HUDEP-2 (cell line): ENCODE results near the gene EPC1.
"Not testable (repeated sequence)": the region's sequence is repeated elsewhere in the genome, so short reads cannot be mapped to it uniquely, and the experiment has no call there.

Source experiments
- DNase-seq, 76 experiments: peaks; one replicate each; lab custom pipeline; 2025; ENCODE audit not compliant: unreplicated experiment in 76 of 76; lab: John Stamatoyannopoulos, UW

EPC1 gene, protein sequence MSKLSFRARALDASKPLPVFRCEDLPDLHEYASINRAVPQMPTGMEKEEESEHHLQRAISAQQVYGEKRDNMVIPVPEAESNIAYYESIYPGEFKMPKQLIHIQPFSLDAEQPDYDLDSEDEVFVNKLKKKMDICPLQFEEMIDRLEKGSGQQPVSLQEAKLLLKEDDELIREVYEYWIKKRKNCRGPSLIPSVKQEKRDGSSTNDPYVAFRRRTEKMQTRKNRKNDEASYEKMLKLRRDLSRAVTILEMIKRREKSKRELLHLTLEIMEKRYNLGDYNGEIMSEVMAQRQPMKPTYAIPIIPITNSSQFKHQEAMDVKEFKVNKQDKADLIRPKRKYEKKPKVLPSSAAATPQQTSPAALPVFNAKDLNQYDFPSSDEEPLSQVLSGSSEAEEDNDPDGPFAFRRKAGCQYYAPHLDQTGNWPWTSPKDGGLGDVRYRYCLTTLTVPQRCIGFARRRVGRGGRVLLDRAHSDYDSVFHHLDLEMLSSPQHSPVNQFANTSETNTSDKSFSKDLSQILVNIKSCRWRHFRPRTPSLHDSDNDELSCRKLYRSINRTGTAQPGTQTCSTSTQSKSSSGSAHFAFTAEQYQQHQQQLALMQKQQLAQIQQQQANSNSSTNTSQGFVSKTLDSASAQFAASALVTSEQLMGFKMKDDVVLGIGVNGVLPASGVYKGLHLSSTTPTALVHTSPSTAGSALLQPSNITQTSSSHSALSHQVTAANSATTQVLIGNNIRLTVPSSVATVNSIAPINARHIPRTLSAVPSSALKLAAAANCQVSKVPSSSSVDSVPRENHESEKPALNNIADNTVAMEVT

DNA sequence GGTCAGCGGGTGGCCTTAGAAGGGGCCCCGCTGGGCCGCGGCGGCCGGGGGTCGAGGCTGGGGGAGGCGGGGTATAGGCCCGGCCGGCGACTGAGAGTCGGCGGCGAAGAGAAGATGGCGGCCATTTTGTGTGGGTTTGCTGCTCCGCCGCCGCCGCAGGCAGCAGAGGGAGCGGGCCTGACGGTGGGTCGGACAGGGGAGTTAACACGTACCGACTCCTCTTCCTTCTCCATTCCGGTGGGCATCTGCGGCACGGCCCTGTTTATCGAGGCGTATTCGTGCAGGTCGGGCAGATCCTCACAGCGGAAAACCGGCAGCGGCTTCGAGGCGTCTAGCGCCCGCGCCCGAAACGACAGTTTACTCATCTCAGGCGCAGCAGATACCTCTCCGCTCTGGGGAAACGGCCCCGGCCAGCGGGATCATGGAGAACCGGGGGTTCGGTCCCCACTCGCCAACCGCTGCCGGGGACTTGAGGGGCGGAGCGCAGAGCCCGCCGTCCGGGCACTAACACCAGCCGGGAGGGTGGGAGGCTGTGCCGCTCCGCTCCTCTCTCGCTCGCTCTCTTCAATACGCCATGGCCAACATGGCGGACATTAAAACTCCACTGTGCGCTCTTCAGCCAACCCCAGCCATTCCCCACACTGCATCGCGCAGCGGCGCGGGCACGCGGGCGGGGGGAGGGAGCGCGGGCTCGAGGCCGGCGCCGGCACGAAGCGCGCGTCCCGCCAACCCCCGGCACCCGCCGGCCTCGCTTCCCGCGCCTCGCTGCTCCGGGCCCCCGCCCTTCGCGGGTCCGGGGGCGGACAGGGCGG is at the start of gene EPC1:
TSS of gene EPC1 (minus strand) at position 608 of the 812 bp plus-strand sequence. CDS start at position 365, 243 bp downstream.
- peak in 71 of 76 experiments; percentile 20 to 97 (median 71) for DNase-seq

DNA sequence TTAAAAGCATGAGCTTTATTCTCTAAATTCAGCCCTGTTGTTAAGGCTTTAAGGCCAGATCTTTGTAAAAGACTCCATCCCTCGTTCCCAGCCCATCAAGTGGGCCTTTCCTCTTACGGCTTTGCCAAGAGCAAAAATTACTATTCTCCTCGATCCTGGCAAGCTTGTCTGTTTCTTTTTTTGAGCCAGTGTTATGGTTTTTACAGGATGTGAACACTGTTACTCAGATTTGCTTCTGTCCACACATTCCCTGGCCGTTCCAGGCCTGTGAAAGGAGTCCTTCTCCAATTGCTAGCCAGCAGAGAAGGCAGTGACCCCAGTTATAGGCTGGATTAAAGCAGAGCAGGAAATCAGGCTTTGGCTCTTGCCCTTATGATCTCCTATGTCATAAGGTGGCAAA is 47.0 kb upstream of the EPC1 start:
- DNase-seq = no peak

DNA sequence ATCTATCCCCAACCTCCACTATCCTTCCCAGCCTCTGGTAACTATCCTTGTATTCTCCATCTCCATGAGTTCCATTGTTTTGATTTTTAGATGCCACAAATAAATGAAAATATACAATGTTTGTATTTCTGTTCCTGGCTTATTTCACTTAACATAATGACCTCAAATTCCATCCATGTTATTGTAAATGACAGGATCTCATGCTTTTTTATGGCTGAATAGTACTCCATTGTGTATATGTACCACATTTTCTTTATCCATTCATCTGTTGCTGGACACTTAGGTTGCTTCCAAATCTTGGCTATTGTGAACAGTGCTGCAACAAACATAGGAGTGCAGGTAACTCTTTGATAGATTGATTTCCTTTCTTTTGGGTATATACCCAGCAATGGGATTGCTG is 45.3 kb upstream of the EPC1 start:
- not testable (repeated sequence) for DNase-seq

DNA sequence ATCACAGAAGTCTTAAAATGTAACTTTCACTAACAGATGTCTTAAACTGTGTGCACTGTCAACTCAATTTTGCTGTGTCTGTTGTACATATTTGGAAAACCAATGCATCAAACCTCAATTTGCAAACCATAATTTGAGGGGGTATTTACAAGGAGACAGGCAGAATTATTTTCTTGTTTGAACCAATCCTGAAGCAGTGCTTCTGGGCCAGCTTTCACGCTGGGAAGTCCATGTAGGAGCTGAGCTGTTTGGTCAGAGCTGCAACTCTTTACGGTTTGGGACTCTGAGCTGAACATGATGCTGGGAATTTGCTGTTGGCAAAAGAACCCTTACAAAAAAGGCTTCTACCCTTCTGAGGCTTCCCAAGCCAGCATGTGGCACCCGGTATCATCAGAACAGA is 43.2 kb upstream of the EPC1 start:
- no peak for DNase-seq

DNA sequence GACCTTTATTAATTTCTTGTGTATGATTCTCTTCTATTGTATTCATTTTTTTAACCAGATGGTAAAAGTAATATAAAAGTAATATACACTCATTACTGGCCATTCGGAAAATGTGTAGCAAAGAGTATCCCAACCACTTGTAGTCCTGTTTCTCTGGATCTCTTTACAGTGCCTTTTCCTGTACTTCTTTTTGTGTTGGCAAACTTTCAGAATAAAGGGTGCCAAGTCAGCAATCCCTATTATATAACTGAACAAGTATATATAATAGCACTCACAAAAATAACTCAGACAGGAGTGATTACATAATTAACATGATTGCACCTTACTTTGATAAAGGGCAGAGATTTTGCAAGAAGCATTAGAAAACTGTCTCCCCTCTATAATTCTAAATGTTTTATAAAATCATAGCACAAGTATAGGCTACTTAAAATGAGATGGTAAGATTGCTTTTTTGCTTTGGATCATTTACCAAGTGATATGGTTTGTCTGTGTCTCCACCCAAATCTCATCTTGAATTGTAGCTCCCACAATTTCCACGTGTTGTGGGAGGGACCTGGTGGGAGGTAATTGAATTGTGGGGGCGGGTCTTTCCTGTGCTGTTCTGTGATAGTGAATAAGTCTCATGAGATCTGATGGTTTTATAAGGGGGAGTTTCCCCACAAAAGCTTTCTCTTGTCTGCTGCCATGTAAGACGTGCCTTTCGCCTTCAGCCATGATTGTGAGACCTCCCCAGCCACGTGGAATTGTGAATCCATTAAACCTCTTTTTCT is 41.5 kb upstream of the EPC1 start:
- no peak for DNase-seq

DNA sequence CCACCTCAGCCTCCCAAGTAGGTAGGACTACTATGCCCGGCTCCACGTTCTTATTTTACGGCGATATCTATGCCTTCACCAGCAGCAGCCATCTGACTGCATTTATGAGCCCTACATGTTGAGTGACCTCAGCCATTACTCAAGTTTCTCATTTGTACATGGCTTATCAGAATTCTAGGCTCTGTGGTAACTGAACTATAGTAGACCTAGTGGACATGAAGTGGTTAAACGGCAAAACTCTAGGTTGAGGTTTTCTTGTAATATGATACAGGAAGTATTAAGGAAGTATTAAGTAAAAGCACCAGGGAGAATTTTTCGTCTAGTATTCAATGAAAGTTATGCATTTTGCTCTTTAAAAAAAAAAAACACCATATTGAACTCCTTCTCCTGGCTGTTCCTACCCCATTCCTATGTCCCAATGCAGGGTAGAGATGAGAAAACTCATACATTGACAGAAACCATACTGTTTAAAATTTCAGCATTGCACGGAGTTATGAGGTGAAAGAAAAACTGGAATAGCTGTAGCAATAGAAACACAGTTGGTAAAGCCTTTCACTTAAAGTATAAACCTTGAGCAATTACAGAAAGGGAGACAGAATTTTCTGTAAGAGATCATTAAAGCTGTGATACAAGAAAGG is 39.8 kb upstream of the EPC1 start:
- DNase-seq = no peak

DNA sequence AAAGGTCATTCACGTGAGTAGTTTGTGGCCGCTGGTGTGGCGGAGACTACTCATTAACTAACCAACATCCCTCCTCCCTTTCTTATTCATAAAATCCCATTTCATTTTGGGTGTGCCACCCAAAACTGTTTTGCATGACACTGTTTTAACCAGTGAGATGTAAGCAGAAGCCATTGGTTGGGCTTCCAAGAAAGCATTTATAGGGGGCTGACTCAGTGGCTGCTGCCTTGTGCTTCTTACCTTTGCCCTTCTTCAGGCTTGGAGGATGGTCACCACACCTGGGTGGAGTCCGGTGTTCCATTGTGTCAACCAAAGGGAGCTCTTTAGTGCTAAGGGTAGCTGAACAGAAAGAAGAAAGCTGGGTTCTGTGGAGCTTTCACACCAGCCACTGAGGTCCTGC is 37.2 kb upstream of the EPC1 start:
- DNase-seq = no peak

DNA sequence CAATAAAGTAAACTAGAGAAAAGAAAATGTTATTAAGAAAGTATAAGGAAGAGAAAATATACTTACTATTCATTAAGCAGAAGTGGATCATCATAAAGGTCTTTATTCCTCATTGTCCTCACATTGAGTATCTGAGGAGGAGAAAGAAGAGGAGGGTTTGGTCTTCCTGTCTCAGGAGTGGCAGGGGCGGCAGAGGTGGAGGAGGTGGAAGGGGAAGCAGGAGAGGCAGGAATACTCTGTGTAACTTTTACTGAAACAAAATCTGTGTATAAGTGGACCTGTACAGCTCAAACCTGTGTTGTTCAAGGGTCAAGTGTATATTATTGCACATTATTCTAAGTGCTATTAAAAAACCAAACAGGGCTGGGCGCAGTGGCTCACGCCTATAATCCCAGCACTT is 34.2 kb upstream of the EPC1 start:
- DNase-seq = no peak

DNA sequence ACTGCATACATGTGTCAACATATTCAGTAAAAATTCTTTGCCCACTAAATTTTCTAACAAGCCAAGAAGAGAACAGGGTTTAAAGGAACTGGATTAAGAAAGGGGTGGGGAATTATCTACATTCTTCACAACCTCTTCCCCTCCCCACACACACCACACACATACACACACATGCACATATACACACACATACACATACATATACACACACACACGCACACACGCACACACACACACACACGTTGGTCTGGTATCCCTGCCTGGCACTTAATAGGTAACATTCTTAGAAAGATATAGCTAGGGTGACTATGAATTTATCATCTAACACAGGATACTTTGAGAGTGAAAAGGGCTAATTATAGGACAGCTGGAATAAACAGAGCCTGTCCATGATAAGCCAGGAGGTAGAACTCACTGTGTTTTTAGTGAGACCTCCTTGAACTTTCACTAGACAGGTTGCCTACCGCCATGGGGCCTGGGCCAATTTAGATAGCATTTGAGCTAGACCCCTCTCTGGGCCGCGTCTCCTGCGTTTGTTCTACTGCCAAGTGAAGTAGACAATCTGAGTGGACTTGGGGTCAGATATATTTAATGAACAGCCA is 33.1 kb upstream of the EPC1 start:
- peak in 1 of 76 experiments; percentile 9 for DNase-seq

DNA sequence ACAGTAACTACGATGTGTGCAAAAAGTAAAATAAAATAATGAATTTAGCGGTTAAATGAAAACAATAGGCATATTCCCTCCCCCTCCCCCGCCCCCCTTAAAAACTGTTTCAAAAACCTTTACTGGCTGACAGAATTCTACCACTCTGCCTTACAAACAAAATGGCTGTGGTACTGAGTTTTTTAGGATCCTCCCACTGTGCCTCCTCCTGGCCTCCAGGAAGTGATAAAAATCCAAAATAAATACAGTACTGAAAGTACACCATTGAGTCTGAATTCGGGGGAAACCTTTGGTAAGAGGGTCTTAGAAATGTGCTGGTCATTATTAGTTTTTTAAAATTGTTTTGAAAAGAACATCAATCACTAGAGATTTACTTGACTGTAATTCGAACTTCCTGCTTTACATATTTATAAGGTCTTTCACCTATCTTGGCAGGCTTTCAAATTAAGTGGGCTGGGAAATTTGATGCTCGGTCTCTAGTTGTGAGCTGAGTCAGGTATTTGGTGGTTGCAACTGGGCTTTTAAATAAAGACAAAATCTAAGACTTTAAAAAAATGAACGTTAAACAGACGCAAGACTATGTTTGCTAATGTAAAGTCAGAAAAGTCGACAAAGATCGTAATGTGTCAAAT is 32.5 kb upstream of the EPC1 start:
- DNase-seq = peak in 15 of 76 experiments; percentile 3 to 50 (median 21)

DNA sequence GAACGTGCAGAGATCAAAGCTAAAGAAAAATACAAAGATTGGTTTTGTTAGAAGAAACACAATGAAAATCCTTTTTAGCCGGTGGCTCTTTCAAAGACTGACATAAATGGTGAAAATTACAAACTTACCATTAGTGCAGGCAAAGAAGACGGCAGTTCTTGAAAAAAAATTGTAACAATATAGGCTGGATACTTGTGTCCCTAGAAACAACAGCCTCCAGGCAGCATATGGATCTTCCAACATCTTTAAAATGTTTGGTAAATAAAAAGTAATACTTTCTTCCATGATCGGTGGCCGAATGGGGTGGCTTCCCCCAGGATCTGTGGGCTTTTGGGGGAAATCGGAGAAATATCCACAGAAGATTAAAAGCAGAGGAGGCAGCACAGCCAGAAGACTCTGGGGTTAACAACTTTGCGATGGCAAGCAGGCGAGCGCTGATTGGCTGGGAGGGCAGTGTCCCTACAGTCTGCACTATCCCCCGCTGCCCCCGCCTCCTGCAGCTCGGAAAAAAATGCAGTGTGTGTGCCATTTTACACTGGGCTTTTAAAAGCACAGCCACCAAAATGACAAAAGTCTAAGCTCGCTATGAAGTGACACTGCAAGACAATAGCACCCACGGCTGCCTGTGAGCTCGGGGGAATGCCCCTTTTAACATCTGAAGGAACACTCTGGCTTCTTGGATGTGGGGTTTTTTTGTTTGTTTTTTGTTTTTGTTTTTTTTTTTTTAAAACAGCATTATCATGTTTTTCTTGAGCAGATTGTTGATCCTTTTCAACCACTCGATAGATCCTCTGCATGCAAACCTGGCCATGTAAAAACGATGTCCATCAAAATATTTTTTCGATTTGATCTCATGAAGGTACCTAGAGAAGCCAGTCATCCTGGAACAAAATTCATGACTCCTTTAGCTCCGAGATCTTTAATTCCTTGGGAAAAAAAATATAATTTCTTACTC is 31.7 kb upstream of the EPC1 start:
- DNase-seq = peak in 74 of 76 experiments; percentile 6 to 91 (median 82)

DNA sequence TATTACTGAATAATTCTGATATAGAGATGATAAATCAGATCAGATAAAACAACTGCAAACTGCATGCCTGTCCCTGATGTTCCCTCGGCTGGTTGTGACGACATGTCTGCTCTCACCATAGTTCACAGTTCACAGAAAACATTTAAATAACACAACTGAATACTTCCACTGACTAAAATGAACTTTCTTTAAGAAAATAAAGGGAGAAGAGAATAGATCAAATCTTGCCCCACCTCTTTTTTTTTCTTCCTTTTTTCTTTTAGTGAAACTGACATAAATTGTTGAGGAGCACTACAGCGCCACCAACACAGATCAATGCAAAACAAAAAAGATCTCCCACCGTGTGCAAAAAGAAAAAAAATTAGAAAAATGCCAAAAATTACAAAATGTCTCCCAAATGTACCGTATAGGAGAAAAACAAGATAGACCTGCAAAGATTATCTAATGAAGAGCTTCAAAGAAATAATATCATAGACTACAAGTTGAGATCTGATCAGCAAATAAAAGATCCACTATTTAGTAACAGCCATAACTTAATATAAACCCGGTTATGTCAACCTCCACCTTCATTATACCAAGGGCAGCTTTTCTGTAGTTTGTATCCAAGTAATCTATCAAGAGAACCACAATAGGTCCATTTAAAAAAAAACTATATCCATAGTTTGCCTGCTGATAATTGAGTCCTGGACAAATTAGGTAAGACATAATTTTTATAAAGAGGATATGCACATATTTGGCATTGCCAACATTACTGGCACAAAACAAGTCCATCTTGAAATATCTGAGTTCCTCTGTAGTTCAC is 30.7 kb upstream of the EPC1 start:
- DNase-seq = peak in 45 of 76 experiments; percentile 3 to 75 (median 37)

DNA sequence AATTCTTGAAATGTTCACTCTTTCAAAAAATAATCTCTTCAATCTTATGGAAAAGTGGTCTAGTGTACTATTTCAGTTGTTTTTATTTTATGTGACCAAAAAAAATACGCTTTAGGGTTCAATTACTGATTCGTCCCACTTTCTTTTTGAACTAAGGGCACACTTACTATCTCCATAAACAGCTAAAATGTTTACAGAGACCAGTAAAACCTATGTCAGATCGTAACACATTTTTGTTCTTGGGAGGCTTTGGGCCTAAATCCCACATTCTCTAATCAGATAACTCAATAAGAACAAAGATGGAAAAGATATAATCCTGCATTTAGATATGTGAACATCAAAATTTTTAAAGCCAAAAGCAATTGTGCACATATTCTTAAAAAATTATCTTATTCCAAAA is 29.8 kb upstream of the EPC1 start:
- DNase-seq = no peak

DNA sequence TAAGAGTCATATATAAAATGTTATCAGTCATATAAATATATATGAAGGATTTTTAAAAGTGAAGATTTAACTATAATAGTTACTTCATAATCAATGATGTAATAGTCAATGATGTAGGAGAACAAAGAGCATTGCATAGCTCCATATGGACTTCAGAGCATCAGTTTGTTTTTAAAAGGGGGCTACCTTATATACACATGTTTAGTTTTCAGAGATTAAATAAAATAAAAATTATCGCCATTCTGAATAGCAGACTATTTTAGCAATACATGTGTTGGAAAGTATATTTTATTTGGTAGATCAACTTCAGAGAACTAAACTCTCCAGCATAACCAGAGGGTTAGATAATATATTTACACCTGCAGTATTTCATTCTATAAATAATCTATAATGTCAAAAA is 29.1 kb upstream of the EPC1 start:
- DNase-seq = no peak

DNA sequence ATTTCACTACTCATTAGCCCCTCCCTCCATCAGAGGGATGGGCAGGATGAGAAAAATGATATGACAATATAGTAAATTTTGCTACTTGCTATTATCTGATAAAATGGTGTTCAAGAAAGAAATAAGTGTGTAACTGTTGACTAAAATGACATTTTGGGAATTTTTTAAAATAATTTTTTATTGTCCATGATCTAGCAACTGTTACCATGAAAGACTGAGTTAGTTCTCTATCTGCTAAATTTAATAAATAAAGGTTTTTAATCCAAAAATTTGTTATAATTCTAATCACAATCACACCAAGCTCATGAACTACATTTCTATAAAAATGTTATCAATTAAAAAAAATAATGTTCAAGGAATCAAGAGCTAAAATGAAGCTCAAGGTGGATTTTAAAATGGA is 28.7 kb upstream of the EPC1 start:
- no peak for DNase-seq

DNA sequence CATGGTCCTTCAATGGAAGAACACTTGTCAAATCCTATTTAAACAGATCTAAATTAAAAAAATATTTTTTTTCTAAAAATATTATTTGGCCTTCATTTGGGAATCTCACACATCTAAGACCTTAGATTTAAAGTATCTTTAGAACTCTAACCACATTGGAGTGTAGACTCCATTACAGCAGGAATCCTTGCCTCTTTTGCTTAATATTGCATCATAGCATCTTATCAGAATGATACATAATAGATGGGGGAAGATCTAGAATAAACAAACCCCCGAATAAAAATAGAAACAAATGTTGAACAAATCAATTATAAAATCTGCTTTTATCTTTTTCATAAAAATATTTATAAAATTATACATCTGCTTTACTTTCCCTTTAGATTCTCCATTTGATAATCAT is 27.6 kb upstream of the EPC1 start:
- no peak for DNase-seq

DNA sequence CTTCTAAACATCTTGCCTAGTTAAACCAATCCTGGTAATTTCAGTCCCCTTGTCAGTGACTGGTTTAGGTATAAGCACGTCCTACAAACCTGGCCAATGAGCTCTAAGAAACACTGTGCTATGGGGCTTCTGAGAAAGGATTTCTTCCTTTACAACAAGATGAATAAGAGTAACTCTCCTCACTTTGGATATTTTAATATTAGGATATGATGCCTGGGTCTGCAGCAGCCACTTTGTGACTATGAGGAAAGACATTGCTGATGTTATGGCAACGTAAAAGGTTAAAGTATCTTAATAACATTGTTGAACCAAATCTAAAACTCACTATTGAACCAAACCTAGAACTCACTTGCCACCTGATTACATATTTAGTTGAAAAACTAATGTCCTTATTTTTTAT is 26.5 kb upstream of the EPC1 start:
- no peak for DNase-seq
